Measurements from ENCODE around the gene AOC2.
"Not testable (repeated sequence)": the region's sequence is repeated elsewhere in the genome, so short reads cannot be mapped to it uniquely, and the experiment has no call there.

Gene AOC2

GRCh38 chr17:42849031-42849430 lies 4.7 kb downstream of the AOC2 start:
- no peak overlapping the region for H3K27ac ChIP-seq
- no peak overlapping the region for H3K9ac ChIP-seq
- peak overlapping the region in 1 of 11 experiments; percentile 51; a peak in 1 of 22 replicates for H3K4me2 ChIP-seq
- H3K36me3 ChIP-seq: peaks cover 16 to 28% (median 20%) of the 10 kb centered on the region in 11 experiments
- peaks cover 0 to 54% (median 22%) of the 10 kb centered on the region in 10 experiments; a peak in 12 of 20 replicates for H3K4me1 ChIP-seq
- H4K20me1 ChIP-seq: peaks cover 0 to 45% (median 30%) of the 10 kb centered on the region in 11 experiments; a peak in 16 of 22 replicates
- no peaks in the 10 kb centered on the region for H3K27me3 ChIP-seq
- TF ChIP-seq Cebpa-rat (IDR thresholded peaks at IDR 0.05): no peak
- H3K4me3 ChIP-seq: no peak overlapping the region
- no peaks in the 10 kb centered on the region for H3K9me3 ChIP-seq (replicated peaks in 1 of 11)

GRCh38 chr17:42849451-42850181 lies 5.2 kb downstream of the AOC2 start:
- Histone ChIP-seq H3K4me3 (no peak overlapping the region), H3K36me3 (peaks cover 10 to 22% (median 14%) of the 10 kb centered on the region in 11 experiments), H3K27ac (no peak overlapping the region), H3K27me3 (no peaks in the 10 kb centered on the region), H3K4me2 (peak overlapping the region in 4 of 11 experiments; percentile 9 to 51 (median 34); a peak in 5 of 22 replicates), H3K9ac (no peak overlapping the region), H4K20me1 (peaks cover 0 to 39% (median 25%) of the 10 kb centered on the region in 11 experiments; a peak in 16 of 22 replicates), H3K4me1 (peaks cover 0 to 51% (median 22%) of the 10 kb centered on the region in 10 experiments; a peak in 12 of 20 replicates), H3K9me3 (replicated peaks in 1 of 11) (no peaks in the 10 kb centered on the region)
- TF ChIP-seq Cebpa-rat (IDR thresholded peaks at IDR 0.05): no peak

- no peak within 1 kb of the TSS for H3K4me3 ChIP-seq
Observed at GRCh38 chr17:42850954-42851353, 6.6 kb downstream of the AOC2 start, which contains the start of gene AOC3. AOC3 (plus strand) TSS chr17:42851199; CDS start chr17:42851344, 145 bp downstream.

DNA sequence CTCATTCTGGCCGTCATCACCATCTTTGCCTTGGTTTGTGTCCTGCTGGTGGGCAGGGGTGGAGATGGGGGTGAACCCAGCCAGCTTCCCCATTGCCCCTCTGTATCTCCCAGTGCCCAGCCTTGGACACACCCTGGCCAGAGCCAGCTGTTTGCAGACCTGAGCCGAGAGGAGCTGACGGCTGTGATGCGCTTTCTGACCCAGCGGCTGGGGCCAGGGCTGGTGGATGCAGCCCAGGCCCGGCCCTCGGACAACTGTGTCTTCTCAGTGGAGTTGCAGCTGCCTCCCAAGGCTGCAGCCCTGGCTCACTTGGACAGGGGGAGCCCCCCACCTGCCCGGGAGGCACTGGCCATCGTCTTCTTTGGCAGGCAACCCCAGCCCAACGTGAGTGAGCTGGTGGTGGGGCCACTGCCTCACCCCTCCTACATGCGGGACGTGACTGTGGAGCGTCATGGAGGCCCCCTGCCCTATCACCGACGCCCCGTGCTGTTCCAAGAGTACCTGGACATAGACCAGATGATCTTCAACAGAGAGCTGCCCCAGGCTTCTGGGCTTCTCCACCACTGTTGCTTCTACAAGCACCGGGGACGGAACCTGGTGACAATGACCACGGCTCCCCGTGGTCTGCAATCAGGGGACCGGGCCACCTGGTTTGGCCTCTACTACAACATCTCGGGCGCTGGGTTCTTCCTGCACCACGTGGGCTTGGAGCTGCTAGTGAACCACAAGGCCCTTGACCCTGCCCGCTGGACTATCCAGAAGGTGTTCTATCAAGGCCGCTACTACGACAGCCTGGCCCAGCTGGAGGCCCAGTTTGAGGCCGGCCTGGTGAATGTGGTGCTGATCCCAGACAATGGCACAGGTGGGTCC lies 7.2 kb downstream of the AOC2 start:
- not testable (repeated sequence) for H3K9me3 ChIP-seq (replicated peaks in 1 of 11); H3K4me2 ChIP-seq; H3K27me3 ChIP-seq

More at GRCh38 chr17:42850954-42851353, 6.6 kb downstream of the AOC2 start, which contains the start of gene AOC3:
- H3K9ac ChIP-seq: no peak within 1 kb of the TSS
- H4K20me1 ChIP-seq: peaks cover 0 to 25% (median 13%) of the 10 kb centered on the region in 11 experiments; a peak in 13 of 22 replicates
- H3K9me3 ChIP-seq (replicated peaks in 1 of 11): no peaks in the 10 kb centered on the region
- peaks cover 0 to 9% (median under 1%) of the 10 kb centered on the region in 11 experiments; a peak in 12 of 22 replicates for H3K36me3 ChIP-seq
- H3K27ac ChIP-seq: no peak within 1 kb of the TSS
- TF ChIP-seq Cebpa-rat (IDR thresholded peaks at IDR 0.05): no peak
- H3K27me3 ChIP-seq: no peaks in the 10 kb centered on the region
- H3K4me2 ChIP-seq: peak within 1 kb of the TSS in 3 of 11 experiments; percentile 9 to 51 (median 50); a peak in 4 of 22 replicates
- H3K4me1 ChIP-seq: peaks cover 0 to 51% (median 17%) of the 10 kb centered on the region in 10 experiments; a peak in 12 of 20 replicates

DNA sequence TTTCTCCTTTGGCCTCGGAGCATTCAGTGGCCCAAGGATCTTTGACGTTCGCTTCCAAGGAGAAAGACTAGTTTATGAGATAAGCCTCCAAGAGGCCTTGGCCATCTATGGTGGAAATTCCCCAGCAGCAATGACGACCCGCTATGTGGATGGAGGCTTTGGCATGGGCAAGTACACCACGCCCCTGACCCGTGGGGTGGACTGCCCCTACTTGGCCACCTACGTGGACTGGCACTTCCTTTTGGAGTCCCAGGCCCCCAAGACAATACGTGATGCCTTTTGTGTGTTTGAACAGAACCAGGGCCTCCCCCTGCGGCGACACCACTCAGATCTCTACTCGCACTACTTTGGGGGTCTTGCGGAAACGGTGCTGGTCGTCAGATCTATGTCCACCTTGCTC lies 8.0 kb downstream of the AOC2 start:
- no peaks in the 10 kb centered on the region for H3K9me3 ChIP-seq (replicated peaks in 1 of 11)
- no peak overlapping the region for H3K4me3 ChIP-seq
- peak overlapping the region in 2 of 11 experiments; percentile 37 to 51; a peak in 3 of 22 replicates for H3K4me2 ChIP-seq
- H3K27me3 ChIP-seq: no peaks in the 10 kb centered on the region
- no peak overlapping the region for H3K9ac ChIP-seq
- H4K20me1 ChIP-seq: peaks cover 0 to 11% (median 0%) of the 10 kb centered on the region in 11 experiments; a peak in 5 of 22 replicates
- no peaks in the 10 kb centered on the region for H3K36me3 ChIP-seq
- H3K4me1 ChIP-seq: peaks cover 0 to 38% (median 12%) of the 10 kb centered on the region in 10 experiments; a peak in 11 of 20 replicates
- no peak for TF ChIP-seq Cebpa-rat (IDR thresholded peaks at IDR 0.05)
- no peak overlapping the region for H3K27ac ChIP-seq

More for the DNA sequence above, 7.2 kb downstream of the AOC2 start:
- H3K4me3 ChIP-seq, H3K27ac ChIP-seq, H3K36me3 ChIP-seq, H3K9ac ChIP-seq: not testable (repeated sequence)
- H3K4me1 ChIP-seq: peaks cover 0 to 45% (median 14%) of the 10 kb centered on the region in 10 experiments; a peak in 11 of 20 replicates
- peaks cover 0 to 19% (median 7%) of the 10 kb centered on the region in 11 experiments; a peak in 9 of 22 replicates for H4K20me1 ChIP-seq

- H3K9ac ChIP-seq: no peak overlapping the region
- H3K4me2 ChIP-seq: peak overlapping the region in 2 of 11 experiments; percentile 37 to 51; a peak in 4 of 22 replicates
Observed at GRCh38 chr17:42853004-42853403, 8.6 kb downstream of the AOC2 start.

DNA sequence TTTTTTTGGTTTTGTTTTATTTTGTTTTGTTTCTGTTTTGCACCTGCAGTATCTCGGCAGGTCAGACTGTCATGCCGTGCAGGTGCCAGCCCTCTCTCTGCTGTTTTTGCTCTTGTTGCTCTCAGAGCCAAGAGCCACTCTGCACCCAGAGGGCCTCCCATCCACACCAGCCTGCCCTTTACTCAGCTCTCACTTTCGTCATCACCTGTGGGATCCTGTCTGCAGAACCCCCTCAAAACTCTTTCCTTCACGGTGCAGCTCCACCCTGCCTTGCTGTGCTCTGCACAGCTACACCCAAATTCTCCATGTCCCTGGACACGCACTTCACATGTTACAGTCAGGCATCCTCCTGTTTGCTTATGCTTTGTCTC lies 9.2 kb downstream of the AOC2 start:
- H3K27me3 ChIP-seq: no peaks in the 10 kb centered on the region
- peaks cover 0 to 36% (median 12%) of the 10 kb centered on the region in 10 experiments; a peak in 11 of 20 replicates for H3K4me1 ChIP-seq
- no peak overlapping the region for H3K4me3 ChIP-seq
- H4K20me1 ChIP-seq: 0 out of 22 replicates have a peak, but pooled peaks cover 0 to 5% (median 0%) of the 10 kb centered on the region in 11 experiments
- TF ChIP-seq Cebpa-rat (IDR thresholded peaks at IDR 0.05): no peak
- no peaks in the 10 kb centered on the region for H3K36me3 ChIP-seq
- no peak overlapping the region for H3K27ac ChIP-seq
- H3K4me2 ChIP-seq: no peak overlapping the region
- H3K9ac ChIP-seq: no peak overlapping the region
- H3K9me3 ChIP-seq (replicated peaks in 1 of 11): no peaks in the 10 kb centered on the region

More at GRCh38 chr17:42853004-42853403, 8.6 kb downstream of the AOC2 start:
- Histone ChIP-seq H3K4me1 (peaks cover 0 to 36% (median 12%) of the 10 kb centered on the region in 10 experiments; a peak in 11 of 20 replicates), H3K36me3 (no peaks in the 10 kb centered on the region), H3K27ac (no peak overlapping the region), H3K27me3 (no peaks in the 10 kb centered on the region), H3K9me3 (replicated peaks in 1 of 11) (no peaks in the 10 kb centered on the region), H4K20me1 (peaks cover 0 to 5% (median 0%) of the 10 kb centered on the region in 11 experiments; a peak in 1 of 22 replicates), H3K4me3 (no peak overlapping the region)
- TF ChIP-seq Cebpa-rat (IDR thresholded peaks at IDR 0.05): no peak

- no peak overlapping the region for H3K4me2 ChIP-seq
- no peak overlapping the region for H3K27ac ChIP-seq
- no peak for TF ChIP-seq Cebpa-rat (IDR thresholded peaks at IDR 0.05)
Observed at GRCh38 chr17:42853968-42854790, 9.8 kb downstream of the AOC2 start.

More at GRCh38 chr17:42853968-42854790, 9.8 kb downstream of the AOC2 start:
- no peak overlapping the region for H3K4me3 ChIP-seq
- H3K27me3 ChIP-seq: no peaks in the 10 kb centered on the region
- H3K9ac ChIP-seq: no peak overlapping the region
- H4K20me1 ChIP-seq: 0 out of 22 replicates have a peak, but pooled peaks cover 0 to 2% (median 0%) of the 10 kb centered on the region in 11 experiments
- peaks cover 0 to 33% (median 11%) of the 10 kb centered on the region in 10 experiments; a peak in 11 of 20 replicates for H3K4me1 ChIP-seq
- no peaks in the 10 kb centered on the region for H3K36me3 ChIP-seq
- no peaks in the 10 kb centered on the region for H3K9me3 ChIP-seq (replicated peaks in 1 of 11)

Measured in BLaER1 treated with 17β-estradiol and CSF1 and Interleukin-3, amounts not matched to agents 10 nM and 100 nM (cell line).